HS-27A (cell line): ENCODE results near the gene COPB1.

Experiments
- DNase-seq: peaks from one replicate; pipeline ENCODE4 v3.0.0-alpha.2; 2012; ENCODE audit warnings: low read depth, missing footprints

COPB1 gene

DNA sequence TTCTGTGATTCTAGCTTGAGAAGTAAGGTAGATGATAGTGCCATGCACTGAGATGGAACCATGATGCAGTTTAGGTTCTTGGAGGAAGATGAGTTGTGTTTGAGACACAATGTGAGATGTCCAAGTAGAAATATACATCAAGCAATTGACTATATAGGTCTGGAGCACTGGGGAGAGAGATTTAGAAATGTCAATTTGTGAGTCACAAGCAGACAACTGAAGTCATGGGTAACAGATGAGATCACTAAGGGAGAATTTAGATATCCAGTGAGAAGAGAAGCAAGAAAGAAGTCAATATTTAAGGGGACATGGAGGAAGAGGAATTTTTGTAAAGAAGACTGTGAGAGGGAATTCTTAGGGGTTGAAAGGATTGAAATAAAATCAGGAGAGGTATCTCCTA is 75.5 kb downstream of the COPB1 start:
- no peak for DNase-seq

DNA sequence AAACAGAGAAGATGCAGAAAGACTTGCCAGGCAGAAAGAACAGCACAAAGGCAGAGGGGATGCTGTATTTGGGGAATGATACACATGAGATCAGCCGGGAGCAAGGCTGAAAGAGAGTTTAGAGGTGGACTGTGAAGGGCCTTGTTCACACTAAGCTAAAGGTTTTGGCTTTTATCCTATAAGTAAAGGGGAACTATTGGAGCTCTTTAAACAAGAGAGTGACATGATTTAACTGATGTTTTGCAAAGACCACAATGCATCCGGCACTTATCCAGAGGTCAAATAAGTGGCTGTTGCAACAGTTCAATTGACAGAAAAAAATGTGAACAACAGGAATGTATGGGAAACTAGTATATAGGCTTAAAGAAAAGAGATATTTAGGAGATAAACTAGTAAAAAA is 76.0 kb downstream of the COPB1 start:
- DNase-seq = no peak

DNA sequence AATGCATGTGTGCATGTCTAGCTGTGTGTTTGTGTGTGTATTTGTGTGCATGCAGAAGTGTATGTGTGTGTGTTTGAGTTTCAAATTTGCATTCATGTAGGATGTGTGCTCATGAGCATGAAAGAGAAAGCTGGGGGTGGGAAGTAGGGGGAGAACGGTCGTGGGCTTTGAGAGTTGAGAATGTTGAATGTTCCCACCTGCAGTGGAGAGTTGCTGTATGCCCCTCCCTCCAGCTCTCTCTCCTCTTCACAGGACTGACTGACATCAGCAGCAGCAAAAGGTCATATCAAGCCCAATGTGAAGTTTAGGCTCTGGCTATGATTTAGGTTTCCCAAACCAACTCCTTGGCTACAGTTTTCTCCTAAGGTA is 76.8 kb downstream of the COPB1 start:
- DNase-seq = no peak

DNA sequence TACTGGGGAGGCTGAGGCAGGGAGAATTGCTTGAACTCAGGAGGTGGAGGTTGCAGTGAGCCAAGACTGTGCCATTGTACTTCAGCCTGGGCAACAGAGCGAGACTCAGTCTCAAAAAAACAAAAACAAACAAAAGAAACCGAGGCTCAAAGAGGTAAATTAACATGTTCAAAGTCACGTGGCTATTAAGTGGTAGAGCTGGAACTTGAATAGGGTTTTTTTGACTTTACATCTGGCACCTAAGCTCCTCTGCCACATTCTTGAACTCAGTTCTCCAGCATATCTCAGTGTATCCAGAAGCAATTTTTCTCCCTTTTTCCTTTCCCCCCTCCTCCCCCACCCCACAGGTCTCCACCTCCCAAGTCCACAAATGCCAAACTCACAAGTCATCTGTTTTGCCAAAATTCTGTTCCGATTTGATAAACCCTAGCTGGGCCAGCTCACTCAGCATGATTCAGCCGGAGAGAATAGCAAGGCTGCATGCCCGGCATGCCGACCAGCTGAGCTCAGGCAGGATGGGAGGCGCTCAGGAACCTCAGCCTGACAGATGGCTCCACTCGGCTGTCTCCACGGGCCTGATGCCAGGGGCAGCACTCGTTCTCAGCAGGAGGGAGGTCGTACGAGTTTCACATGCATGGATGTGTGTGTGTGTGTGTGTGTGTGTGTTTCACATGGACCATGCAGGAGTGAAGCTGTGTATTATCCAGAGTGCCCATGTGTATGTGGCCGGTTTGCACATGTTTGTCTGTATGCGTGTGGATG is 77.4 kb downstream of the COPB1 start:
- peak; percentile 99 for DNase-seq

DNA sequence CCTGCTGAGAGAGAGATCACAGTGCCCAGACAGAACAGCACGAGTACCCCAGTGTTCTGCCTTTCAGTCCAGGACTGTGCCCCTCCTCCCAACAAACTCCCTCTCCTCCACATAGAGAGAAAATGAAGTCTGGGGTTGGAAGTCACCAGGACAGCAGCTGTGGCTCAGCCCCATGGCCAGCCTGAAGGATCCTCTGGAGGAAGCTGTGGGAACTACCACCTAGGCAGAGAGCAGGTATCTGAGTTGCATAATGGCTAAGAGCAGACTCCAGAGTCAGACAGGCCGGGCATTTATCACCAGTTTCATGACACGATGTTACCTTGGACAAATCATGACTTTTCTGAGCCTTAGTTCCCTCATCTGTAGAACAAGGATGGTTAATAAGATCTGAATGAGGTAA is 79.4 kb downstream of the COPB1 start:
- DNase-seq = no peak

DNA sequence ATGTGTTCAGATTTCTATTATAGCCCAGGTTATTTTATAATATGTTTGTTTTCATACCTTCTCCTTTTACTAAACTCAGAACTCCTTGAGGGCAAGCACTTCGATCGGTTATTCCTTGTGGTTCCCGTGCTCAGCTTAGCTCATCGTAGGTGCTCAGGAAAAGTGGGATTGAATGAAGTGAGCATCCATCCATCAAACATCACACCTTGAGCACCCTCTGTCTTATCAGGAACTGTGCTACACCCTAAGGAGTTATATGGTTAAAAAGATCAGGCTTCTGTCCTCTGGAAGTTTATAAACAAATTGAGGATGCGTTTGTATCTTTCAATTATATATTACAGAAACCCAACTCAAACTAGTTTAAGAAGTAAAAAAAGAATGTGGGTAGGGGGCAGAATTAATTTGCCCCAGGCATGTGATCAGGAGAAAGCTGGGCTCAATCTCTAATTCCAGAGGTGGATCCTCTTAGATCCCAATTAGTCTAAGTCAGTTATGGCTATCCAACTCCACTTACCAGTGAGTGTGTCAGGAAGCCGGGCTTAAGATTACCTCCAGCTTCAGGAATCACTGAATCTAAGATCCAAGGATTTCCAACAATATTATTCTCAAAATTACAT is 80.7 kb downstream of the COPB1 start:
- no peak for DNase-seq

DNA sequence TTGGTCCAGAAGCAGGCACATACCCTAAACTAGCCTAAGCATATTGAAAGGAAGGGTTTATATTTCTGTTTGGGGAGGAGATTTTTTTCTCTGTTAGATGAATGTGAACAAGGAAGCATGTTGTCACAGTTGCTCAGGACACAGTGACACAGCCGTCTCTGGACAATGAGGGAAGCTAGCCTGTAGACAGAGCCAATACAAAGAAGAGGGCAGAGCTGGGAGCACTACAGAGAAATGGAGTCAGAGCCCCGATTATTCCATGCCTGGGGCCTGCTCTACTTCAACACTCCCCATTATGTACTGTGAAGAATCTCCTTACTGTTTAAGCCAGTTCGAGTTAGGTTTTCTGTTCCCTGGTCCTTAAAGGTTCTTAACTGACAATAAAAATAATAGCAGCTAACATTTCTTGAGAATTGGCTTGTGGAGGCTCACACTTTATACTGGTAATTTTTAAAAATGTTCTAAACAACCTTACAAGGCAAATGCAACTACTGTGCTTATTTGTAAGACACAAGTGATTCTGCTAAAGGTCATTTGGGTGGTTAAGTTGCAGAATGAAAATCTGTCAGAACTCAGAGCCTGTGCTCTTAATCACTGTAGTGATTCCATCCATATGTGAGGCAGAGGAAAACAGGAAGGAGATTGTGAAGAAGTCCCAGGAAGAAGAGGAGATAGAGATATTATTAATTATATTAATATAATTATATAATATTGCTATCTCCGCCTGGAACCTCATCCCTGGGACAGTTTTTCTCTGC is 81.8 kb downstream of the COPB1 start:
- DNase-seq = no peak

DNA sequence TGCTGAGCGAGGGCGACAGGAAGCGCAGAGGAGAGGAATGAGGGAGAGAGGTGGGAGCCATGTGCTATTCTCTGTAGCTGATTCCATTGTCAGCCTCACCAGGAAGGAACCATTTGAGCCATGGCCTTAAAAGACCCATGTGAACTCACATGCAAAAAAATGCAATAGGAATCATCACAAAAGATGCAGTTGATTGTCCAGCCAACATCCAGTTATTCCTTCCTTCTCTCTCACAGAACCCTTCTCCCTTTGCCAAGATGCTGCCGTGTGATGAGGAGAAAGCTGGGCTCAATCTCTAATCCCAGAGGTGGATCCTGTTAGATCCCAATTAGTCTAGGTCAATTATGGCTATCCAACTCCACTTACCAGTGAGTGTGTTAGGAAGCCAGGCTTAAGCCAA is 82.4 kb downstream of the COPB1 start:
- DNase-seq = no peak

DNA sequence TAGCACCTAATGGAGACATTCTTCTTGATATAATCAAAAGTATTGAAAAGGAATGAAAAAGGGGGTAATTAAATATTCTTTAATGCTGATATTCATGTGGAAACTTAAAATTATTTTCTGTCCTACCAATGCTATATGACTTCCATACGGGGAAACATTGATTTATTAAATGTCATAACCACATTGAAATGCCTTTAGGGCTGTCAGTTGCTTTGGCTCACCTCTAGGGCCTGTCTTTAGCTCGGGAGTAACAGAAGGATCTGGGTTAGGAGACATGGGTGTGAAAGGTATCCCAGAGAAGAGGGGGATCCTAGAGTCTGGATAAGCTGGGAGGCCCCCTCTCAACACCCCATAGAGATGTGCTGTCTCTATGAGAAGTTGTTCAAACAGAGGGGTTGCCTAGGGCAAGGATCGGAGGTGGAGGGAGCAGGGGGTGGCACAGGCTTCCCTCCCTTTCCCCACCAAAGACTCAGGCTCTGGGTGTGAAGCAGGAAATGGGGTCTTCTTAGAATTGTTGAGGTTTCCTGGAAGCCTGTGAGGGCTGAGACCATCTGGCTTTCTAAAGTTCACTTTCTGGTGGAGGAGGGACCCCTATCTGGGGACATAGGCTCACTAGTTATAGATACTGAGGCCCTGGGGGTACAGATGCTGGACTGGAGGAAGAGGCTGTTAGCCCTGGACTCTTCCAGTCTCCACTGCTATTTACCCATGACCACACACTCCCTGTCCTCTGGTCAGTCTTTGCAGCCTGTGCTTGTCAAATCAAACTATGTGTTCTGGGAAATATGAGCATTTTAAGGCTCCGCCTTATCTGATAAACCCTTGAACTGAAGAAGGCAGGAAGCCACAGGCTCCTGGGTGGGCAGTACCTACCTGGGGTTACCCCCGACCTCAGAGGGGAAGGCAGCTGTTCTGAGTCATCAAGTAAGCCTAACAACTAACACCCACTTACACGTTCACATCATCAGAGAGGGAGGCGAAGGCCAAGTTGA is 84.8 kb downstream of the COPB1 start:
- DNase-seq = no peak

DNA sequence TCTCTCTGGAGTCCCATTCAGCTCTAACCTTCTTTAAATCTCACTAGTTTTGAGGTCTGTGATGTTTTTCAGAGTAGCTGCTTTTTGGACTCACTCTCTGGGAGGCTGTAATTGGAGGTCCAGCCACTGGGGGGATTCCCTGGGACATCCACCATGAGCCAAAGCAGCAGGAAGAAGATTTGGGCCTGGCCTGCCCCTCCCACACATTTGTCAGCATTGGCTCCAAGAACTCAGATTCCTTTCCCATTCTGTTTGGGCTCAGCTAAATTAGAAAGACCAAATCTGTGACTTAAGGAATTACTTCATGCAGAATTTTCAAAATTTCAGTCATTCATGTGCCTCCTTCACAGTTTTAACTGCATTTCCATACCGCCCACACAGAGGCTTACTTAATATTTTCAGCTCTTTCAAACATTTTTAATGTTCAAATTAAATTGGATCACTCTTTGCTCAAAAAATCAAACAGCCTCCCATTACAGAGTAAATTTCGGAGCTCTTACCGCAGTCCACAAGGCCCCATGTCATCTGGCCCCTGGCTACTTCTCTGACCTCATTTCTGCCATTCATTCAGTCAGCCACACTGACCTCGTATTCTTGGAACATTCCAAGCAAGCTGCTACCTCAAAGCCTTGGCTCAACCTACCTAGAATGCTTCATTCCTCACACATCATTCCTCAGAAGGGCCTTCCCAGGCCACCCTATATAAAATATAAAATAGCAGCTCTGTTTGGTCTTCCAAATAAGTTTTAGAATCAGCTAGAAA is 86.1 kb downstream of the COPB1 start:
- no peak for DNase-seq

DNA sequence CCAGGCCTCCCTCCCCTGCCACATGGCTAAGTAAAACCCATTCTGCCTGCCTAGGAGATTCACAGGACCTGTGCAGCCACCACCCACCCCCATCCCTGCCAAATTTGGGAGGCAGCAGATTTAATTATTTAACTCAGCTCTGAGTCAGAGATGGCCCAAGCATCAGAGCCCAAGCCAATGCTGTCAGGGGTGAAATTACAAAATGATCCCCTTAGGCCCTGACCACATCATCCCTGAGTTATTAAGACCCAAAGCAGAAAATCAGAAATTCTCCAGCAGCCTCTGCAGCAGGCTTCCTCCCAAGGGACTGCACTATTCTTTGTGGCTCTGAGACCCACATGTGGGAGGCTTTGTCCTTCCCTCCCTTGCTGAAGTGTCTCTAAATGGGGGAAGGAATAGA is 87.8 kb downstream of the COPB1 start:
- DNase-seq = no peak

DNA sequence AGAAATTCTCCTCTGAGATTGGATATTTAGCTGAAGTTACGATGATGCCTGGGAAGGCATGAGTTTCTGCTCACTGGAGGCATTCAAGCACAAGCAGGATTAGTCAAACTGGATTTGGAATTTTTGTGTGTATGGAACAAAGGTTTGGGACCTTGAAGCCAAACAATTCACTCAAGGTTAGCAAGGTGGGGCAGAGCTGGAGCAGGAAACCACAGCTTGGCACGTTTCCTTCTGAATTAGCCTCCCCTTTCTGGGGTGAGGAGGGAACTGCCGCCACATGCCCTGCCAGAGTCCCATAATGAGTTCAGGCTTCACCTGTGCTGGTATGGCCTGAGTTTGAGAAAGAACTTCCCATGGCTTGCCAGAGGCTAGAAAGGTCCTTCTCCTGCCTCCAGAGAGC is 89.7 kb downstream of the COPB1 start:
- no peak for DNase-seq

DNA sequence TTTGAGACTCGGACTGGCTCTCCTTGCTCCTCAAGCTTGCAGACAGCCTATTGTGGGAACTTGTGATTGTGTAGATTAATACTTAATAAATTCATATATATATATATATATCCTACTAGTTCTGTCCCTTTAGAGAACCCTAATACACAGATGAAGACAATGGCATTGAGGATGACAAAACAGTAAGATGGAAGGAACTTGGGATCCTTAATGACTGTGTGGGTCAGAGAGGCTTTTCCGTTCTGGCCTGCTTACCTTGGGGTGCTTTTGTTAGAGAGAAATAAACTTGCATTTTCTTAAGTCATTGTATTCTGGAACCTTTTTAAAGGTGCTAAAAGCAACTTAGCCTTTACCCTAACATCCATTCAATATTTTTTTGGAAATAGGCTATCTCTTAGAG is 91.0 kb downstream of the COPB1 start:
- no peak for DNase-seq
